ENCODE measurements around the gene MAP4K3.

- TF ChIP-seq CTCF (IDR thresholded peaks at IDR 0.05 in 4 of 5, conservative IDR thresholded peaks at IDR 0.05 in 1 of 5) (no peak), POLR2A (IDR thresholded peaks at IDR 0.05) (no peak)
Observed at GRCh38 chr2:39484206-39484605, 47.1 kb upstream of the MAP4K3 start.
